ENCODE data around the gene GPC6.

GRCh38 chr13:94196413-94196812 is 969.8 kb downstream of the GPC6 start:
- TF ChIP-seq LEF1 (IDR thresholded peaks at IDR 0.05; ENCODE audit: borderline replicate concordance) (no peak), HDGF (IDR thresholded peaks at IDR 0.05; ENCODE audit: borderline replicate concordance) (no peak), SP1 (IDR thresholded peaks at IDR 0.05) (no peak), FOXM1 (IDR thresholded peaks at IDR 0.05; ENCODE audit: borderline replicate concordance) (no peak), FOXK2 (IDR thresholded peaks at IDR 0.05) (no peak), NFRKB (IDR thresholded peaks at IDR 0.05) (no peak)
